HepG2 (cell line): ENCODE measurements around the gene PKD1L1. TPM values are rescaled to one million over a fixed set of nuclear protein-coding genes. Genes with fewer than 3 reads are reported as not detected.

ENCODE experiments used
- BCL6 ChIP-seq: IDR thresholded peaks from 2 replicates; pipeline ENCODE4 v1.6.1; 2016; ENCODE audit warnings: missing genetic modification reagents, missing compliant biosample characterization
- FOSL1 ChIP-seq: sonication (generic); formaldehyde crosslinking; IDR thresholded peaks from 2 replicates; pipeline ENCODE4 v1.9.0; 2021; ENCODE audit warnings: missing genetic modification reagents, borderline replicate concordance
- FOXP1 ChIP-seq, 2 experiments: fragments of 450-650 bp in 1 of 2; IDR thresholded peaks; 2 replicates each; pipeline ENCODE4 v1.6.1; 2017 to 2018; ENCODE audit warnings: antibody characterized with exemption in 1 of 2
- GABPA ChIP-seq, 2 experiments: IDR thresholded peaks; 2 replicates each; pipeline ENCODE4 v1.6.1; 2011 to 2016; ENCODE audit warnings: low read depth in 2 of 2, low read length in 1 of 2, missing biosample characterization in 1 of 2, missing genetic modification characterization in 1 of 2
- HMG20B ChIP-seq: conservative IDR thresholded peaks from 2 replicates; pipeline ENCODE4 v1.6.1; 2016; ENCODE audit warnings: missing genetic modification reagents, missing compliant biosample characterization
- MXD3 ChIP-seq: IDR thresholded peaks from 2 replicates; pipeline ENCODE4 v1.6.1; 2016; ENCODE audit warnings: mild to moderate bottlenecking, missing biosample characterization, missing genetic modification reagents
- NRL ChIP-seq: sonication (generic); formaldehyde crosslinking; IDR thresholded peaks from 2 replicates; pipeline ENCODE4 v1.5.0; 2020; ENCODE audit warnings: missing genetic modification reagents, mild to moderate bottlenecking, moderate library complexity, borderline replicate concordance
- PRPF4 ChIP-seq: fragments of 200-400 bp; formaldehyde crosslinking; IDR thresholded peaks from 2 replicates; pipeline ENCODE4 v1.6.1; 2016; ENCODE audit warnings: low read length, low read depth; ENCODE audit not compliant: poor library complexity, severe bottlenecking
- SRSF9 ChIP-seq: fragments of 200-400 bp; formaldehyde crosslinking; IDR thresholded peaks from 2 replicates; pipeline ENCODE4 v1.6.1; 2018; ENCODE audit warnings: borderline replicate concordance, mild to moderate bottlenecking, low read depth, low read length; ENCODE audit not compliant: insufficient read depth, poor library complexity, severe bottlenecking
- ZBTB14 ChIP-seq: sonication (generic); formaldehyde crosslinking; IDR thresholded peaks from 2 replicates; pipeline ENCODE4 v1.4.0; 2020; ENCODE audit warnings: missing genetic modification reagents
- ZBTB20 ChIP-seq: sonication (generic); formaldehyde crosslinking; IDR thresholded peaks from 2 replicates; pipeline ENCODE4 v1.8.1; 2023; ENCODE audit warnings: missing genetic modification reagents, low read depth, mild to moderate bottlenecking, borderline replicate concordance
- ZNF160 ChIP-seq: sonication (generic); formaldehyde crosslinking; IDR thresholded peaks from 2 replicates; pipeline ENCODE4 v1.8.0; 2022; ENCODE audit warnings: mild to moderate bottlenecking, inconsistent platforms, missing genetic modification reagents
- ZNF451 ChIP-seq: sonication (generic); formaldehyde crosslinking; IDR thresholded peaks from 2 replicates; pipeline ENCODE4 v1.5.0; 2020; ENCODE audit warnings: mild to moderate bottlenecking, missing genetic modification reagents
- ZNF550 ChIP-seq: sonication (generic); formaldehyde crosslinking; IDR thresholded peaks from 2 replicates; pipeline ENCODE4 v1.4.0; 2020; ENCODE audit warnings: mild to moderate bottlenecking, missing genetic modification reagents, borderline replicate concordance
- ZNF761 ChIP-seq: sonication (generic); formaldehyde crosslinking; conservative IDR thresholded peaks from 2 replicates; pipeline ENCODE4 v1.4.0; 2020; ENCODE audit warnings: mild to moderate bottlenecking, missing genetic modification reagents
- ZNF800 ChIP-seq: sonication (generic); formaldehyde crosslinking; IDR thresholded peaks from 2 replicates; pipeline ENCODE4 v1.4.0; 2020; ENCODE audit warnings: missing genetic modification reagents
- polyA plus RNA-seq, 8 experiments: library from polyadenylated mRNA; depleted of rRNA in 3 of 8; stranded (reverse) in 7 of 8; unstranded in 1 of 8; fragments of >200 nt; fragmentation: Illumina TruSeq in 4 of 8; extraction: Trizol in 4 of 8; gene quantifications; 2 replicates each; pipeline versions ENCODE4 v1.2.1 to v1.2.3, GENCODE V29; 2011 to 2016; ENCODE audit warnings: low read depth in 4 of 8, missing spikeins in 1 of 8, mixed read lengths in 1 of 8; ENCODE audit not compliant: insufficient read depth in 1 of 8
- total RNA-seq, 5 experiments: library from RNA; depleted of rRNA; stranded (reverse); fragments of >200 nt; fragmentation: Illumina TruSeq; extraction: Trizol; gene quantifications; 2 replicates each; pipeline ENCODE4 v1.2.3, GENCODE V29; 2016; ENCODE audit warnings: low read depth in 1 of 5
- TF ChIP-seq, protein P1 (sequence below): sonication (generic); formaldehyde crosslinking; IDR thresholded peaks from 2 replicates; pipeline ENCODE4 v1.5.0; 2020; ENCODE audit warnings: mild to moderate bottlenecking, missing genetic modification reagents, moderate library complexity
- TF ChIP-seq, protein P2 (sequence below): IDR thresholded peaks from 2 replicates; pipeline ENCODE4 v1.6.1; 2016

The PKD1L1 gene
- total and polyA plus RNA-seq, 2 of the 13 experiments (the other 11 are each of a cell fraction or from before 2014, with no cell fraction given): 0.01 TPM; not detected in 1

DNA sequence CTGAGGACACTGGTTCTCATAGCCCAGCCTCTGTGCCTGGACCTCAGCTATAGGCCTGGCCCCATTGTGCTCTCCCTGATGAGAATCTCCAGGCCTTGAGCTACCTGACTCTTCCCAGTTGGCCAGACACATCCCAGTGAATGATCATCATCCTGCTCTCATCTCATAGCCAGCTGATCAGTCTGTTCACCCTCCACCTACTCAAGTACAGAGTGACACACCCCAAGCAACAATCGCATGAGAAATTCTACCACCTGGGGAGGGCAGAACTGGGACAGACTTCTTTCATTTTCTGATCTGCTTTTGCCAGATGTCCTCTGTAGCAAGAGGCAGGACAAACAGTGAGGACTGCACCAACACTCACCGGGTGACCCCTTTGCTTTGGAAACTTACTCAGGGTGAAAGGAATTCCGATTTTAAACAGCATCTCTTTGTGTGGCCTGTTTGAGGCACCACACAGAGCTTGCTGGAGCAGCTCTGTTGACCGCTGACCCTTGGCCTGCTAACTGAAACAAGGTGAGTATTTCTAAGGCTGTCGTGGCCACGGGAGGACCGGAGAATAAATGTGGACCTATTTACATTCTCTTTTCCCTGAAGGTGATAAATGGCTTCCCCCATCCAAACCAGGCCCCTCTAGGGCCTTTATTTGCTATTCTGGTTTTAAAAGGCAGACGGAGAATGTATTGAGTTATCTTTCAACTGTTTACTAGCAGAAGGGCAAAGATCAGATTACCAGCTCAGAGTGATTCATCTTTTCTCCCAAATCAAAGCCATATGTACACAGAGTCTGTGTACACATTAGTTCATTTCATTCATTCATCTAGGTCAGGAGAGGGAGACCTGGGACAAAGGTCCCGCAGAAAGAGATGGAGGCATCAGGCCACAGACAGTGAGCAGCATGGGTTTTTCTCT lies 184.9 kb downstream of the PKD1L1 start (continued):
- TF ChIP-seq PRPF4: no peak
- peak; percentile 99 for TF ChIP-seq HMG20B (CRISPR knock-in tag)
- peak; percentile 68; the same call in 1 of the 2 replicates for TF ChIP-seq ZBTB20
- peak; percentile 78; the same call in 1 of the 2 replicates for TF ChIP-seq ZNF761 (CRISPR knock-in tag)
- TF ChIP-seq FOSL1 (CRISPR knock-in tag): peak; percentile 96
- TF ChIP-seq ZNF800 (CRISPR knock-in tag): no peak
- TF ChIP-seq SRSF9: no peak
- TF ChIP-seq, protein P1, sequence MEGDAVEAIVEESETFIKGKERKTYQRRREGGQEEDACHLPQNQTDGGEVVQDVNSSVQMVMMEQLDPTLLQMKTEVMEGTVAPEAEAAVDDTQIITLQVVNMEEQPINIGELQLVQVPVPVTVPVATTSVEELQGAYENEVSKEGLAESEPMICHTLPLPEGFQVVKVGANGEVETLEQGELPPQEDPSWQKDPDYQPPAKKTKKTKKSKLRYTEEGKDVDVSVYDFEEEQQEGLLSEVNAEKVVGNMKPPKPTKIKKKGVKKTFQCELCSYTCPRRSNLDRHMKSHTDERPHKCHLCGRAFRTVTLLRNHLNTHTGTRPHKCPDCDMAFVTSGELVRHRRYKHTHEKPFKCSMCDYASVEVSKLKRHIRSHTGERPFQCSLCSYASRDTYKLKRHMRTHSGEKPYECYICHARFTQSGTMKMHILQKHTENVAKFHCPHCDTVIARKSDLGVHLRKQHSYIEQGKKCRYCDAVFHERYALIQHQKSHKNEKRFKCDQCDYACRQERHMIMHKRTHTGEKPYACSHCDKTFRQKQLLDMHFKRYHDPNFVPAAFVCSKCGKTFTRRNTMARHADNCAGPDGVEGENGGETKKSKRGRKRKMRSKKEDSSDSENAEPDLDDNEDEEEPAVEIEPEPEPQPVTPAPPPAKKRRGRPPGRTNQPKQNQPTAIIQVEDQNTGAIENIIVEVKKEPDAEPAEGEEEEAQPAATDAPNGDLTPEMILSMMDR (CRISPR knock-in tag): peak; percentile 21; the same call in 1 of the 2 replicates
- TF ChIP-seq BCL6: peak; percentile 92
- TF ChIP-seq MXD3 (CRISPR knock-in tag): no peak
- TF ChIP-seq, protein P2, sequence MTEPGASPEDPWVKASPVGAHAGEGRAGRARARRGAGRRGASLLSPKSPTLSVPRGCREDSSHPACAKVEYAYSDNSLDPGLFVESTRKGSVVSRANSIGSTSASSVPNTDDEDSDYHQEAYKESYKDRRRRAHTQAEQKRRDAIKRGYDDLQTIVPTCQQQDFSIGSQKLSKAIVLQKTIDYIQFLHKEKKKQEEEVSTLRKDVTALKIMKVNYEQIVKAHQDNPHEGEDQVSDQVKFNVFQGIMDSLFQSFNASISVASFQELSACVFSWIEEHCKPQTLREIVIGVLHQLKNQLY (CRISPR knock-in tag): peak; percentile 87; the same call in 1 of the 2 replicates
- peak; percentile 98 for TF ChIP-seq FOXP1 (IDR thresholded peaks at IDR 0.05)
- peak; percentile 96 for TF ChIP-seq FOXP1 (CRISPR knock-in tag; IDR thresholded peaks at IDR 0.05)
- no peak for TF ChIP-seq ZBTB14
- no peak for TF ChIP-seq ZNF550
- peak; percentile 33; the same call in 1 of the 2 replicates for TF ChIP-seq ZNF160 (CRISPR knock-in tag)
- no peak for TF ChIP-seq GABPA (IDR thresholded peaks at IDR 0.05; ENCODE audit: low read depth, low read length)
- TF ChIP-seq GABPA (CRISPR knock-in tag; IDR thresholded peaks at IDR 0.05; ENCODE audit: low read depth): peak; percentile 48
- TF ChIP-seq ZNF451 (CRISPR knock-in tag): no peak
- no peak for TF ChIP-seq NRL (CRISPR knock-in tag)
